Right lobe of liver (tissue), 6 donors: ENCODE results near the gene ENDOV. TPM values are rescaled to one million over a fixed set of nuclear protein-coding genes. Genes with fewer than 3 reads are reported as not detected.

Experiments
- ATAC-seq, 4 donors: fragments of 200-7000 bp; cut with Tn5 transposase; one replicate each; pipeline ENCODE4 v1.9.1; 2020; ENCODE audit warnings: mild to moderate bottlenecking in 4 of 4, moderate library complexity in 4 of 4
- DNase-seq, 3 donors: peaks; one replicate each; pipeline ENCODE4 v3.0.0-alpha.2; 2020
- H3K27ac ChIP-seq, 3 donors: fragments of 200-600 bp; one replicate each; pipeline ENCODE4 v1.8.0; 2022
- H3K27me3 ChIP-seq, 2 donors: fragments of 200-600 bp; one replicate each; pipeline ENCODE4 v1.8.0; 2022
- H3K36me3 ChIP-seq, 4 donors: fragments of 200-600 bp; sonication (generic) in 1 of 4; one replicate each; pipeline versions ENCODE4 v1.5.1 to v1.8.0; 2017 to 2022; ENCODE audit warnings: control low read depth in 1 of 4
- H3K4me1 ChIP-seq, 4 donors: fragments of 200-600 bp; sonication (generic) in 1 of 4; one replicate each; pipeline versions ENCODE4 v1.5.1 to v1.8.0; 2017 to 2022; ENCODE audit warnings: control low read depth in 1 of 4
- H3K4me3 ChIP-seq, 3 donors: fragments of 200-600 bp; one replicate each; pipeline ENCODE4 v1.8.0; 2022
- H3K9me3 ChIP-seq, 4 donors: fragments of 200-600 bp; sonication (generic) in 1 of 4; one replicate each; pipeline versions ENCODE4 v1.5.1 to v1.8.0; 2017 to 2022; ENCODE audit warnings: control low read depth in 1 of 4
- POLR2A ChIP-seq: fragments of 450-650 bp; IDR thresholded peaks from one replicate; pipeline ENCODE4 v1.6.1; 2017; ENCODE audit warnings: antibody characterized with exemption, mild to moderate bottlenecking
- WGBS: methylation state at CpG from one replicate; pipeline ENCODE4 v1.1.6; 2018; ENCODE audit warnings: low coverage, low lambda C conversion rate; ENCODE audit not compliant: insufficient coverage; ENCODE audit errors: missing lambda C conversion rate; 5-methylcytosine and 5-hydroxymethylcytosine counted together
- intact Hi-C, 2 donors: fragments of 100-400 bp; cut with DNase I; formaldehyde crosslinking; loops; one replicate each; pipeline versions ENCODE4 v1.11.2 to v1.14.1; 2022
- total RNA-seq, 6 experiments: library from RNA; depleted of rRNA in 2 of 6; stranded (reverse); fragments of >200 nt in 2 of 6; fragmentation: NEBNext Ultra II Directional in 3 of 6; extraction: Animal tissue kit (Norgen Biotek cat#: 25700) in 3 of 6; gene quantifications; one replicate each; pipeline versions ENCODE4 v1.1.0 to v1.2.4, GENCODE V29; 2016 to 2023
- TF ChIP-seq, protein P1 (sequence below), 4 donors: fragments of 200-600 bp in 3 of 4; fragments of 450-650 bp in 1 of 4; IDR thresholded peaks; one replicate each; pipeline versions ENCODE4 v1.5.1 to v1.8.0; 2016 to 2022; ENCODE audit warnings: antibody characterized with exemption in 4 of 4, mild to moderate bottlenecking in 2 of 4
- donor health status: DM: no; HTN: yes; CAD: no.
- donor health status: DM: no; HTN: no; CAD: no.
- donor health status: DM: no; HTN: no; CAD: no.
- donor health status: DM: no; HTN: yes; CAD: no.
- donor health status: DM: no; HTN: yes; CAD: no.

ENDOV gene
- total RNA-seq, 6 experiments from 2014 or later = 6.8 to 14.1 (median 11.3) TPM

DNA sequence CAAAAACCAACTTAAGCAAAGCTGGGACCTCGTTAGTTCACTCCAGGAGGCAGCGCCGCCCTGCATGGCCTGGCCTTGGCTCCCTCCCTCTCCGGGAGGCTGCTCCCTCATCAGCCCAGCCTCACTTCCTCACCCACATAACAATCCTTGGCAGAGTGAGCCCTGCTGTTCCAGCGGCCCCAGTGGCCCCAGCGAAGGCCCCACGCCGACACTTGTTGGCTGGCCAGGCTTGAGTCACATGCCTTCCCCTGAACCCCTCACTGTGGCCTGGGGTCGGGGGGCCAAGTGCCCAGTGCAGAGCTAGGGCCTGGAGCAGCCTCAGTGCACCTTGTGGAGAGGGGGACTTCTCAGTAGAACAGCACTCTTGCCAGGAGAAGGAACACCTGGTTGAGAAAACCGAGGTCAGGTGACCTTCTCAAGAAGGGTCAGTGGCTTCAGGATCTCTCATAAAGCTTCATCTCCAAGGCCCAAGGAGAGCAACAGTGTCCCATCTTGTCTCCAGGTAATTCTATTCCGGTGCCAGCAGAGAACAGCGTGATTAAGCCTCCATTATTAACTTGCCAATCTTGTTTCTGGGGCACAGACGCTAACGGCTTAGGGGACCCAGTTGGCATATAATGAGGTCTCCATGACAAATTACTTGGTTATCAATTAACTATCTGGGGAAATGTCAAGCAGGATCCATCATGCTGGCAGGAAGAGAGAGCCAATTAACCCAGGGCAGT lies 26.8 kb downstream of the ENDOV start:
- H3K27ac ChIP-seq = no peak overlapping the region
- H3K27me3 ChIP-seq = no peaks in the 10 kb centered on the region
- intact Hi-C loops = no loop called here
- TF ChIP-seq, protein P1, sequence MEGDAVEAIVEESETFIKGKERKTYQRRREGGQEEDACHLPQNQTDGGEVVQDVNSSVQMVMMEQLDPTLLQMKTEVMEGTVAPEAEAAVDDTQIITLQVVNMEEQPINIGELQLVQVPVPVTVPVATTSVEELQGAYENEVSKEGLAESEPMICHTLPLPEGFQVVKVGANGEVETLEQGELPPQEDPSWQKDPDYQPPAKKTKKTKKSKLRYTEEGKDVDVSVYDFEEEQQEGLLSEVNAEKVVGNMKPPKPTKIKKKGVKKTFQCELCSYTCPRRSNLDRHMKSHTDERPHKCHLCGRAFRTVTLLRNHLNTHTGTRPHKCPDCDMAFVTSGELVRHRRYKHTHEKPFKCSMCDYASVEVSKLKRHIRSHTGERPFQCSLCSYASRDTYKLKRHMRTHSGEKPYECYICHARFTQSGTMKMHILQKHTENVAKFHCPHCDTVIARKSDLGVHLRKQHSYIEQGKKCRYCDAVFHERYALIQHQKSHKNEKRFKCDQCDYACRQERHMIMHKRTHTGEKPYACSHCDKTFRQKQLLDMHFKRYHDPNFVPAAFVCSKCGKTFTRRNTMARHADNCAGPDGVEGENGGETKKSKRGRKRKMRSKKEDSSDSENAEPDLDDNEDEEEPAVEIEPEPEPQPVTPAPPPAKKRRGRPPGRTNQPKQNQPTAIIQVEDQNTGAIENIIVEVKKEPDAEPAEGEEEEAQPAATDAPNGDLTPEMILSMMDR (IDR thresholded peaks at IDR 0.05) = no peak
- no peak for TF ChIP-seq POLR2A
- H3K4me3 ChIP-seq = no peak overlapping the region
- no peak for DNase-seq
- WGBS = 94% methylated on average over 4 of the region's 14 CpGs
- no peaks in the 10 kb centered on the region for H3K4me1 ChIP-seq
- no peaks in the 10 kb centered on the region for H3K36me3 ChIP-seq
- no peaks in the 10 kb centered on the region for H3K9me3 ChIP-seq
- ATAC-seq = no peak

DNA sequence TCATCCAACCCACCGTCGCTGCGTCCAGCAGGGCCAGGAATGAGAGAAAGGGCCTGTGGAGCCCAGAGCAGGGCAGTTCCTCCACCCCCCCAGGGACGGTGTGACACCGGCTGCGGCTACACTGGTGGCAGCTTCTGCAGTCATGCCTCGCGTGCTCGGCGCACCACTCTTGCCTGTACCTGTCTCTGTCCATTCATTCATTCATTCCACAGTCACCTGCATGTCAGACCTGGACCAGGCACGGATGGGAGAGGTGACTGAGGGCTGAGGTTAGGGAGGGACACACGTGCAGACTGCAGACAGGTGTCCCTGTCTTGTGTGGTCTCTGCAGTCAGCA lies 27.3 kb downstream of the ENDOV start:
- Histone ChIP-seq H3K4me3 (no peak overlapping the region), H3K27ac (no peak overlapping the region), H3K27me3 (no peaks in the 10 kb centered on the region), H3K36me3 (no peaks in the 10 kb centered on the region), H3K9me3 (no peaks in the 10 kb centered on the region), H3K4me1 (no peaks in the 10 kb centered on the region)
- 73% methylated on average over 2 of the region's 12 CpGs for WGBS
- TF ChIP-seq, protein P1 (IDR thresholded peaks at IDR 0.05) = no peak
- TF ChIP-seq POLR2A = no peak
- DNase-seq (no peak), ATAC-seq (no peak)
- intact Hi-C loops = no loop called here

DNA sequence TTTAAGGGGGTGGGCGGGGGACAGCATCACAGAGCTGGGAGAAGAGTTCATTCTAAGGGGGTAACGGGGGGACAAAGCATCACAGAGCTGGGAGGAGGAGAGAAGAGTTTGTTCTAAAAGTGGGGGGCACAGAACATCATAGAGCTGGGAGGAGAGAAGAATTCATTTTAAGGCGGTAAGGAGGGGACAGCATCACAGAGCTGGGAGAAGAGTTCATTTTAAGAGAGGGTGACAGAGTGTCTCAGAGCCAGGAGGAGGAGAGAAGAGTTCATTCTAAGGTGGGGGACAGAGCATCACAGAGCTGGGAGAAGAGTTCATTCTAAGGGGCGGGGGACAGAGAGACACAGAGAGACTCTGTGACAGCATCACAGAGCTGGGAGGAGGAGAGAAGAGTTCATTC lies 27.8 kb downstream of the ENDOV start:
- H3K36me3 ChIP-seq = no peaks in the 10 kb centered on the region
- no peaks in the 10 kb centered on the region for H3K9me3 ChIP-seq
- WGBS = 88% methylated on average over 3 of the region's 4 CpGs
- H3K27me3 ChIP-seq = no peaks in the 10 kb centered on the region
- DNase-seq = no peak
- TF ChIP-seq POLR2A = no peak
- TF ChIP-seq, protein P1 (IDR thresholded peaks at IDR 0.05) = no peak
- no peak overlapping the region for H3K27ac ChIP-seq
- no peak overlapping the region for H3K4me3 ChIP-seq
- no peak for ATAC-seq
- H3K4me1 ChIP-seq = no peaks in the 10 kb centered on the region
- intact Hi-C loops = no loop called here

DNA sequence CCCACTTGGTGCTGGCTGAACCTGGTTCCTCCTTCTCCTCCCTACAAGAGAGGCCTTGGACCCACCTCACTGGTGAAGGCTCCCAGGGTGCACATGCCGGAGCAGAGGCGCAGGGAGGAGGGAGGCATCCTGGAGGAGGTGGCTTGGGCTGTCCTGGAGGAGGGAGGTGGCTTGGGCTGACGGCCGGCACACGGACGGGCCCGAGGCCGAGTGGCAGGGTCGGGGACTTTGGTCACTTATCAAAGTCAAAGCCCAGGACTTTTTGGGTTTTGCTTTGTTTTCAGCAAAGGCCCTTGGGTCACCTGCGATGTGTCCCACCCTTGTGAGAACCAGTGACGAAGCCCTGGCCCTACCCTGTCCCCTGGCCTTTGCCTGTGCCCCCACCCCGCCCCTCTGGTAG lies 28.5 kb downstream of the ENDOV start:
- 0% methylated on average over 1 of the region's 12 CpGs for WGBS
- TF ChIP-seq POLR2A = no peak
- TF ChIP-seq, protein P1 (IDR thresholded peaks at IDR 0.05) = no peak
- no peaks in the 10 kb centered on the region for H3K36me3 ChIP-seq
- H3K4me1 ChIP-seq = no peaks in the 10 kb centered on the region
- ATAC-seq (peak in 2 of 4 donors; percentile 7 to 47), DNase-seq (no peak)
- H3K27ac ChIP-seq = no peak overlapping the region
- H3K4me3 ChIP-seq = no peak overlapping the region
- intact Hi-C loops = no loop called here
- no peaks in the 10 kb centered on the region for H3K9me3 ChIP-seq
- H3K27me3 ChIP-seq = no peaks in the 10 kb centered on the region
